Astrocyte of the spinal cord (primary cell): ENCODE measurements around the gene INPP4A.

ENCODE experiments used
- DNase-seq: peaks from one replicate; pipeline ENCODE4 v3.0.0; 2011; ENCODE audit warnings: low read depth, low spot score
- H3K4me3 ChIP-seq: 2 replicates; pipeline ENCODE4 v1.5.1; 2011; ENCODE audit warnings: low read depth, mild to moderate bottlenecking, low read length, moderate library complexity
- CTCF ChIP-seq: IDR thresholded peaks from 2 replicates; pipeline ENCODE4 v1.5.1; 2012; ENCODE audit warnings: low read depth, mild to moderate bottlenecking, low read length, inconsistent platforms
- in situ Hi-C: cut with HindIII; loops from 2 replicates; pipeline ENCODE4 v1.10.0; 2017; ENCODE audit warnings: low sequenced_read_pairs

Gene INPP4A

DNA sequence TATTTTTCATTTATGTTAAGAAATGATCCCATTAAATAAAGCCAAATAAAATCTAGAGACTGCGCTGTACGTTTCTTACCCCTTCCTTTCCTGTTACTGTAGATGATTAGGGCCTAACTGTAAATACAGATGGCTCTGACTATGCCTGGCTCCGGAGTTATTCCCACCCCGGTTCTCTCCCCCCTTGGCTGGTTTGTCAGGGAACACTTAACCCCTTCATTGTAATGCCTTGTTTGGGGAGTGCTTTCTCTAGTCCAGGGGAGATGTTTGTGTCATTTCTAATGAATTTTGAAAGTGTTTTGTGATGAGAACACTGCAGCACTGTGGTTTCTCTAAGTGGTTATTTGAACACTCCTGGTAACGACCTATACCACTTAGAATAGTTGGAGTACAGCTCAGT, 172.5 kb downstream of the INPP4A start:
- in situ Hi-C loops = no loop called here
- no peak overlapping the region for H3K4me3 ChIP-seq
- DNase-seq = no peak
- TF ChIP-seq CTCF = no peak

DNA sequence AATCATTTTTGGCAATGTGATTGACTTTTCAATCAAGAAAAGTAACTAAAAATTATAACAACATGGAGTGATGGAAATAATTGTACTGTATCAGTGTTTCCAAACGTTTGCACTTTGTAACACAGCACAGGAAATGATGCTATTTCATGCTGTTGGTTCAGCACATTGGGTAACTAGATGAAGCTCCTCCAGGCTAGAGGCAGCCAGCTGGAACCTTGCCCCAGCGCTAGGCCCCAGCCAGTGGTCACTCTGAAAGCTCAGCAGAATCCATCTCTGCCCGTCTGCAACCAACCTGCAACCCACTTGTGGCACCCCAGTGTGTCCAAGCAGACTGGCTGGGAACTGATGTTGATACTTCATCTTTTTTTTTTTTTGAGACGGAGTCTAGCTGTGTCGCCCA, 179.0 kb downstream of the INPP4A start:
- in situ Hi-C loops = no loop called here

DNA sequence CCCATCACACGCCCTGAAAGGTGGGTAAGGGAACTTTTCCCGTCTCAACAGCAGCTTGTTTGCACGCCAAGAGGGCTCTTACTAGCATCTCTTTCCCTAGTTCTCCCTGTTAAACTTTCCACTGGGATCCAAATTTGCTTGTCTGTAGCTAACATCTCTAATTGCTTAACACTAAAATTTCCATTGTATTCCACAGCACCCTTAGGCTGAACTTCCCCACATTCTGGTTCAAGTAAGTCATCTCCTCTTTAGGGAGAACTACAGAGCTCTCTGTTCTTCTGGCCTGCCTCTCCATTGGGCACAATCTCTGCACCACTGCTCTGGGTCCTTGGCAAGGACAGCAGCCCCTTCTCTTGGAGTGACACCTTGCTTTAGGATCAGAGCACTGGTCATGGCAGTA, 187.7 kb downstream of the INPP4A start:
- in situ Hi-C loops = no loop called here
- H3K4me3 ChIP-seq = no peak overlapping the region
- DNase-seq = no peak
- no peak for TF ChIP-seq CTCF

More for the DNA sequence above, 179.0 kb downstream of the INPP4A start:
- no peak overlapping the region for H3K4me3 ChIP-seq
- TF ChIP-seq CTCF = no peak
- no peak for DNase-seq

- TF ChIP-seq CTCF = peak; percentile 41
- DNase-seq = no peak
- in situ Hi-C loops = no loop called here
- no peak overlapping the region for H3K4me3 ChIP-seq
Measured at GRCh38 chr2:98634406-98635092, 189.9 kb downstream of the INPP4A start.

- in situ Hi-C loops = no loop called here
- no peak for TF ChIP-seq CTCF
- no peak for DNase-seq
- H3K4me3 ChIP-seq = no peak overlapping the region
Measured at GRCh38 chr2:98637401-98638147, 192.9 kb downstream of the INPP4A start.

DNA sequence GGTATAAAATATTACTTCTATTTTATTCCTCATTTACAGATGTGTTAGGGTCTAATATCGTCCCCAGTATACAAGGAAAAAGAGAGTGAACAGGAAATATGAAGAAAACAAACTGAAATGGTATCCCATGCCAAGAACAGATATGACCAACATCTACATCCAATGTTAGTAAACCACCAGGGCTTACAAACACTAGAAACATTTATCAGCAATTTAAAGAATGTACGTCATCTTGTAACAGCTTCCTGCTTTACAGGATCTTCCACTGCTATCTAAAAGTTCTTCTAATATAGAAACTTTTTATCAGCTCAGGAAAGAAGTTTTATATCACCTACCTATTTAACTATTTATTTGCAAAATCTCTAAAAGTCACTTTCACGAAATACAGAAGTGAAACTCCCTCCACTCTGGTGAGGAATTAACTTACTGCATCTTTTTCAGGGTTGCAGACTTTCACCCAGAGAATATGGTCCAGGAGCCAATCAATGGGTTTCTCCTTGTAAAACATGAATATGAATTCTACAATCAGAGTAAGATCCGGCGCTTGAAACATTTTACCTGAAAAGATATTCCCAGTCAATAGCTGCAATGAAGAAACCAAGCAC, 198.9 kb downstream of the INPP4A start:
- no peak overlapping the region for H3K4me3 ChIP-seq
- no peak for TF ChIP-seq CTCF
- DNase-seq = no peak
- in situ Hi-C loops = no loop called here
